Adrenal gland (tissue), 5 donors: Measurements from ENCODE around the gene KIAA0040.

ENCODE experiments used
- POLR2A ChIP-seq, 2 donors: fragments of 450-650 bp; IDR thresholded peaks; one replicate each; pipeline ENCODE4 v1.6.1; 2017; ENCODE audit warnings: antibody characterized with exemption in 2 of 2, mild to moderate bottlenecking in 2 of 2, moderate library complexity in 1 of 2
- TF ChIP-seq, protein P1 (sequence below), 6 experiments: fragments of 450-650 bp in 4 of 6; fragments of 200-600 bp in 2 of 6; sonication (generic) in 1 of 6; IDR thresholded peaks; 1 replicate in 5 of 6; 2 replicates in 1 of 6; pipeline versions ENCODE4 v1.5.1 to v1.8.0; 2016 to 2021; ENCODE audit warnings: antibody characterized with exemption in 6 of 6, mild to moderate bottlenecking in 2 of 6, moderate library complexity in 1 of 6
- donor health status: DM: no; HTN: no; CAD: no.

- TF ChIP-seq, protein P1, sequence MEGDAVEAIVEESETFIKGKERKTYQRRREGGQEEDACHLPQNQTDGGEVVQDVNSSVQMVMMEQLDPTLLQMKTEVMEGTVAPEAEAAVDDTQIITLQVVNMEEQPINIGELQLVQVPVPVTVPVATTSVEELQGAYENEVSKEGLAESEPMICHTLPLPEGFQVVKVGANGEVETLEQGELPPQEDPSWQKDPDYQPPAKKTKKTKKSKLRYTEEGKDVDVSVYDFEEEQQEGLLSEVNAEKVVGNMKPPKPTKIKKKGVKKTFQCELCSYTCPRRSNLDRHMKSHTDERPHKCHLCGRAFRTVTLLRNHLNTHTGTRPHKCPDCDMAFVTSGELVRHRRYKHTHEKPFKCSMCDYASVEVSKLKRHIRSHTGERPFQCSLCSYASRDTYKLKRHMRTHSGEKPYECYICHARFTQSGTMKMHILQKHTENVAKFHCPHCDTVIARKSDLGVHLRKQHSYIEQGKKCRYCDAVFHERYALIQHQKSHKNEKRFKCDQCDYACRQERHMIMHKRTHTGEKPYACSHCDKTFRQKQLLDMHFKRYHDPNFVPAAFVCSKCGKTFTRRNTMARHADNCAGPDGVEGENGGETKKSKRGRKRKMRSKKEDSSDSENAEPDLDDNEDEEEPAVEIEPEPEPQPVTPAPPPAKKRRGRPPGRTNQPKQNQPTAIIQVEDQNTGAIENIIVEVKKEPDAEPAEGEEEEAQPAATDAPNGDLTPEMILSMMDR (IDR thresholded peaks at IDR 0.05): no peak
- no peak for TF ChIP-seq POLR2A (IDR thresholded peaks at IDR 0.05)
Measured at GRCh38 chr1:175168782-175169181, 23.8 kb downstream of the KIAA0040 start.
